GM19240 (cell line): ENCODE data around the gene KNSTRN.

Experiments used
- DNase-seq: peaks from one replicate; pipeline ENCODE4 v3.0.0; 2011; ENCODE audit warnings: low spot score; ENCODE audit not compliant: insufficient read length

The KNSTRN gene

DNA sequence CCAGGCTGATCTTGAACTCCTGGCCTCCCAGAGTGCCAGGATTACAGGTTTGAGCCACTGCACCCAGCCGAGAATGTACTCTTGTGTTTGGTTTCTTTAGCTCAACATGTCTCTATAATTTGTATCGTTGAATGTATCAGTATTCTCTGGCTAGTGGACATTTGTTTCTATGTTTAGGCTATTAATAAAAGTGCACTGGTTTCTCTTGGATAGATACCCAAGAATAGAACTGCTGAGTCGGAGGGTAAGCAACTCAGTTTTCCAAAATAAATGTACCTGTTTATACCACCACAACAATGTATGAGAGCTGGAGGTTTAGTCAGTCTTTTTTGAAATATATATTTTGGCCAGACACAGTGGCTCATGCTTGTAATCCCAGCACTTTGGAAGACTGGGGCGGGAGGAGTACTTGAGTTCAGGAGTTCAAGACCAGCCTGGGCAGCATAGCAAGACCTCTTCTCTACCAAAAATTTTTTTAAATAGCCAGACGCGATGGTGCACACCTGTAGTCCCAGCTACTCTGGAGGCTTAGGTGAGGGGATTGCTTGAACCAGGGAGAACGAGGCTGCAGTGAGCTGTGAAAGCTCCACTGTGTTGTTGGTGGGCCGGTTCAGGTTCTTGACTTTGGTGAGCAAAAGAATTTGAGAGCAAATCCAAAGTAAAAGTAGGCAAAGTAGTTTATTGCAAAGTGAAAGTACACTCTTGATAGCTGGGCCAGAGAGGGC, 15.3 kb downstream of the KNSTRN start:
- DNase-seq = no peak

DNA sequence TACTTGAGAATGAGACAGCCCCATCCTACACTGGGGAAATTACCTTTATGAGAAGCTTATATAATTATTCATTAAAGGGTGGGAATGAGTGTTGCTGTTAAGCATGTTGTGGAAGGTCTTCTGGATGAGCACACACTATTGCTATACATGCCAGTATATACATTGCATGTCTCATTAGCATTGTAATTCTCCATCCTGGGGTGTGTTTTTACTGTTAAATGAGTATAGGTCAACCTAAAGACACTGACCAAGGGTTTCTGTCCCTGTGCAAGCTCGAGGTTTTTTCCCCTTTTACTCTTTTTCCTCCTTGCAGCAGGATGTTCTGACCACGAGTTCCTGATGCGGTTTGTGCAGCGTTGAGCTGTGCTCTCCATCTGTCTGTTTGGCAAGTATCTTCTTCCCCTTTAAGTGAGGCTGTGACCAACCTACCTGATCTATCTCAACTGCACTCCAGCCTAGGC, 15.9 kb downstream of the KNSTRN start:
- no peak for DNase-seq

DNA sequence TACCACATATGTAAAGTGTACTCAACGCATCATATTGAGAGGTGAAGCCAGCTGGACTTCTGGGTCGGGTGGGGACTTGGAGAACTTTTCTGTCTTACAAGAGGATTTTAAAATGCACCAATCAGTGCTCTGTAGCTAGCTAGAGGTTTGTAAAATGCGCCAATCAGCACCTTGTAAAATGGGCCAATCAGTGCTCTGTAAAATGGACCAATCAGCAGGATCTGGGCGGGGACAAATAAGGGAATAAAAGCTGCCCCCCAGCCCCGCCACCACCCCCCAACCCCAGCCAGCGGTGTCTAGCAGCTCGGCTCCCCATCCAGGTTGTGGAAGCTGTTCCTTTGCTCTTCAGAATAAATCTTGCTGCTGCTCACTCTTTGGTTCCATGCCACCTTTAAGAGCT, 16.8 kb downstream of the KNSTRN start:
- no peak for DNase-seq

DNA sequence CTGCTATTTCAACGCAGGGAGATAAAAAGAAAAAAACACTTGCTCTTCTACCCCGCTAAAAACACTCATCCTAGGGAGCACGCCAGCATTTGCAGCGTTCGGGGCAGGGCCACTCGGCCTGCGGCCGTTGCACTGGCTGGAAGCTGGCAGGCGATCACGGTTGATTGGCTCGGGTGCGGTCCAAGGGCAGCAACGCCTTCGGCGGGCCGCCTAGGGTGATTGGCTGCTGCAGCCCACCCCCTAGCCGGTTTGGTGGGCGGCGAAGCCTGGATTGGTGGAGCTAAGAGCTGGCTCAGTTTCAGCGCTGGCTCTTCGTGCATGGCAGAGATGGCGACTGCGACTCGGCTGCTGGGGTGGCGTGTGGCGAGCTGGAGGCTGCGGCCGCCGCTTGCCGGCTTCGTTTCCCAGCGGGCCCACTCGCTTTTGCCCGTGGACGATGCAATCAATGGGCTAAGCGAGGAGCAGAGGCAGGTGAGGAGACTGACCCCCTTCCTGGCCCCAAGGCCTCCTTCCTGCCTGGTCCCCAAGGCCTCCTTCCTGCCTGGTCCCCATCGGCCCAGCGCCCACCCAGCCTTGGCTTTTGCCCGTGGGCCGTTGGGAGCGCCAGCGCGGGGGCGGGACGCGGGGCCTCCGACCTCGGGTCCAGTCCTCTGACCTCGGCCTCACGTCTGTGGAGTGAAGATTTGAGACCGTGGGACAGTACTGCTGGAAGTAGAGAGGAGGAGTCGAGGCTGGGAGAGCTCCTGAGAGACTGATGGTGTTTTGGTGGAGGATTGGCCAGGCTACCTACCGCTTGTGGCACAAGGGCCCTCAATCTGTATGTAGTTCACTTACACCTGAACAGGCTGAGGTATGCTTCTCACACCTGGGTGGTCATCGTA, 23.2 kb downstream of the KNSTRN start, which contains the start of gene IVD:
IVD (plus strand) TSS at position 295 of the 881 bp plus-strand sequence; CDS start at position 328, 33 bp downstream.
- peak; percentile 91 for DNase-seq

DNA sequence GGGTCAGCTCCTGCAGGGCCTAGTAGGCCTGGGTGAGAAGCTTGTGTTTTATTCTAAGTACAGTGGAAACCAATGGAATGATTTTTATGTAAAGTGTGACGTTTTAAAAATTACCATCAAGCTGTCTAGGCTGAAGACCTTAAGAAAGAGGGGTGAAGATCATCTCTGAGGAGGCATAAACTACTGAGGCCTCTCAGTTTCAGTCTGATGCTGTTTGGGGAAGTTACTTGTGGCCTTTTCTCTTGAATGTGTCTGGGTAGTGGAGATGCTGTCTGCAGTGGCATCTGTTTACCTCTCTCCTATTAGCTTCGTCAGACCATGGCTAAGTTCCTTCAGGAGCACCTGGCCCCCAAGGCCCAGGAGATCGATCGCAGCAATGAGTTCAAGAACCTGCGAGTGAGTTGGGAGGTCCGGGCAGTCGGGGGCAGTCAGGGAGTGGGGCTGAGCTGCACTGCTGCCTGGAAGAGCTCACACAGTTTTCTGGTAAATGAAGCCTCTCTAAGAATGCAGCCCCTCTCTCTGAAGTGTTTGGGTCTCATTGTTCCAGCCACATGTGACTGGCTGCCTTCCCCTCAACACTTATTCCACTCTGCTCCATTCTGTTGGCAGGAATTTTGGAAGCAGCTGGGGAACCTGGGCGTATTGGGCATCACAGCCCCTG, 24.9 kb downstream of the KNSTRN start:
- peak; percentile 67 for DNase-seq

DNA sequence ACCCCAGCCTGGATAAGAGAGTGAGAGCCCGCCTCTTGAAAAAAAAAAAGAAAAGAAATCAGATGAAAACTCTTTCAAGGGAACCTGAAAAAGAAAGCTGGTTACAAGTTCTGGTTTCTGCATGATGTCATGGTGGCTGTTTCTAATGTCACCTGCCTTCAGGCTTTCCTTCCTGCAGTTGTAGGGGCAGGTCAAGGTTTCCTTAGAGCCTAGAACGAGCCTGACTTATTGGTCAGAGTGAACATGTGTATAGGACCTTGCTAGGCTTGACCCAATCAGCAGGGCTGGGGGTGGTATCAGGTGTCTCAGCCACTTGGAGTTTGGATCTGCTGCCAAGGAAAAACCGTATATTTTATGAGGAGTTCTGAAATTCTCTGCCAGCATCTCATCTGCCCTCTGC, 26.8 kb downstream of the KNSTRN start:
- peak; percentile 84 for DNase-seq

DNA sequence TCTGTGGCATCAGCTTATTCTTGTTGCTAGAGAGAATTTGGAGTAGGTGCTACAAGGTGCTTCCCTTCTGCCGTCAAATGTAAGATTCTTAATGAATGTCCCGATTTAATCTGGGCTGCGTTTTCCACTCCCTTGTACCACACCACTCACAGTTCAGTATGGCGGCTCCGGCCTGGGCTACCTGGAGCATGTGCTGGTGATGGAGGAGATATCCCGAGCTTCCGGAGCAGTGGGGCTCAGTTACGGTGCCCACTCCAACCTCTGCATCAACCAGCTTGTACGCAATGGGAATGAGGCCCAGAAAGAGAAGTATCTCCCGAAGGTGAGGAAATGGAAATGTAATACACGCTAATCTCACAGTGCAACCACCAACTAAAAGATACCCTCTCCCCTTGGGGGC, 28.0 kb downstream of the KNSTRN start:
- DNase-seq = no peak

DNA sequence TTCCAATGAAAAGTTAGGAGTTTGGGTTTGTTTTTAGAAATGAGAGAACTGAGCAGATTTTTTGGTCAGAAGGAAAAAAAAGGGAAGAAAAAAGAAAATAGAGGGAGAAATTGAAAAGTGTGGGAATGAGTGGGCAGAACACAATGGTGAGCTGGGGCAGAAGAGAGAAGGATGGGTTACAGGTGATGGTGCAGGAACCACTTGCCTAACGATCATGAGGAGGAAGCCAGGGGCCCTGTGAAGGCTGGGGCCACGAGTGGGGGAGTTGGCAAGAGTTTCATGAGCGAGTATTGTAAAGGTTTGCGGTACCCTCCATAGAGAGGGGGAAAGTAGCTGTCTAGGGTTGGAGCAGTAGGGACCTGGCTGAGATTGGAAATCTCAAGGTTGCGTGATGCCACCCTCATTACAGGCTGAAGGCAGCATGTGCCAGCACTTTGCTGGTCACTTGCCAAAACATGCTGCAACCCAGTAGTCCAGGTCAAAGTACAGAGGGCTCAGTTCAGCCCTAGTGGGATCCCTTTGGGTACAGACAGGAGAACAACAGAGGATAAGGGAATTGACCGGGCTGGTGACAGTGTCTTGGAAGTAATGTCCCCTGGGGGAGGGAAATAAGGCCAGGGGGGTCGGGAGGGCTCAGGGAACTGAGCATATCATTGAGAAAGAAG, 29.7 kb downstream of the KNSTRN start:
- no peak for DNase-seq

DNA sequence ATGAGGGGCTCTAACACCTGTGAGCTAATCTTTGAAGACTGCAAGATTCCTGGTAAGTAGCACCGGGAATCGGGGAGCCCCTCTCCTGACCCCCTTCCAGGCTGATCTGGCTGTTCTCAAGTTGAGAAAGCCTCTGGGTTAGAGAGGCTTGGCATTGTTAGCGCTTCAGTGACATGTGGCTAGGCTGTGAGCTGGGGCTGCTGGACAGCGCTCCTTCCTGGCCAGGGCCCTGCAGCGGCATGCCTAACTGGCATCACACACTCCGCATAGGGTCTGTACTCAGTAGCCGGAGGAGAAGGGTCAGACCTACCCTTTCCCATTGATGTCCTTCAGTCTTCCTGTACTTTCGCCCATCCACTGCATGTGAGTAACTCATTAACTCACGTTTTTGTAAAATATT, 30.5 kb downstream of the KNSTRN start:
- no peak for DNase-seq

DNA sequence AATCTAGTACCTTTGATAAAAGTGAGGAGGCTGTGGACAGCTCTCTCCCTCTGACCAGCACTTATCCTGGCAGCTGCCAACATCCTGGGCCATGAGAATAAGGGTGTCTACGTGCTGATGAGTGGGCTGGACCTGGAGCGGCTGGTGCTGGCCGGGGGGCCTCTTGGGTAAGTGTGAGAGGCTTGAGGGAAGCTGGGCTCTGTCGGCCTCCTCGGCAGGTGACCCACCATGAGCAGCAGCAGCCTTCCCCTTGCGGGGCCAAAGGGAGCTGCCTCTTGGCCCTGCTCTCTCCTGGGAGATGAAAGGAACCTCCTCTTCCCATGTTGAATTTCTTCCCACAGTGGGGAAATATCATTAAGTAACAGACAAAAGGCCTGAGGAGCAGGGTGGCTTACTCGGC, 32.3 kb downstream of the KNSTRN start:
- no peak for DNase-seq

DNA sequence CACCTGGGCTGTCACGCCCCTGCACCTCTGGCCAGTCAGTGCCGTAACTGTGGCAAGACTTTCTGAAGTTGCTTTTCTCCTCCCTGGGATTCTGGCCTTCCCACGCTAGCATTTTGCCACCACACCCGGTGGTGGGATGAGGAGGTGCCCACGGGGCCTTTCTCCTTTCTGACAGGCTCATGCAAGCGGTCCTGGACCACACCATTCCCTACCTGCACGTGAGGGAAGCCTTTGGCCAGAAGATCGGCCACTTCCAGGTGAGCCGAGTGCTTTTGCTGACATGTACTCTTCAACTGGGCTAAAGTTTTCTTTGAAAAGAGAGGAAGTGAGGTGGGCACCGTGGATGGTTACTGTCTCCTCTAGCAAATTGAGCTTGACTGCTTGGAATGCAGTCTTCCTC, 32.7 kb downstream of the KNSTRN start:
- DNase-seq = no peak

DNA sequence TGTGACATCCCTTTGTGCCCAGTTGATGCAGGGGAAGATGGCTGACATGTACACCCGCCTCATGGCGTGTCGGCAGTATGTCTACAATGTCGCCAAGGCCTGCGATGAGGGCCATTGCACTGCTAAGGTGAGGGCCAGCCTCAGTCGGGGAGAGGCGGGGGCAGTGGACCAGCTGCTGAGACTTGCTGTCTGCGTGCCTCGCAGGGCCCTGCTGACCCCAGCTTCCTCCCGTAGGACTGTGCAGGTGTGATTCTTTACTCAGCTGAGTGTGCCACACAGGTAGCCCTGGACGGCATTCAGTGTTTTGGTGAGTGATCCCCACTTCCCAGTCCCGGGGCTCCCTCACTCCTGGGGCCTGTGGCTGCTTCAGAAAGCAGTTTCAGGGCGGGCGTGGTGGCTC, 33.5 kb downstream of the KNSTRN start:
- DNase-seq = no peak

DNA sequence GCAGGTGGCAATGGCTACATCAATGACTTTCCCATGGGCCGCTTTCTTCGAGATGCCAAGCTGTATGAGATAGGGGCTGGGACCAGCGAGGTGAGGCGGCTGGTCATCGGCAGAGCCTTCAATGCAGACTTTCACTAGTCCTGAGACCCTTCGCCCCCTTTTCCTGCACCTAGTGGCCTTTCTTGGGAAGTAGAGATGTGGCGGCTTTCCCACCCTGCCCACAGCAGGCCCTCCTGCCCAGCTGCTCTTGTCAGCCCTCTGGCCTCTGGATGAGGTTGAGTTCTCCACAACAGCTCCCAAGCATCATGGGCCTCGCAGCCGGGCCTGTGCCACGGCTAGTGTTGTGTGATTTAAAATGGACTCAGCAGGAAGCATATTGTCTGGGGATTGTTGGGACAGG, 35.6 kb downstream of the KNSTRN start:
- no peak for DNase-seq

DNA sequence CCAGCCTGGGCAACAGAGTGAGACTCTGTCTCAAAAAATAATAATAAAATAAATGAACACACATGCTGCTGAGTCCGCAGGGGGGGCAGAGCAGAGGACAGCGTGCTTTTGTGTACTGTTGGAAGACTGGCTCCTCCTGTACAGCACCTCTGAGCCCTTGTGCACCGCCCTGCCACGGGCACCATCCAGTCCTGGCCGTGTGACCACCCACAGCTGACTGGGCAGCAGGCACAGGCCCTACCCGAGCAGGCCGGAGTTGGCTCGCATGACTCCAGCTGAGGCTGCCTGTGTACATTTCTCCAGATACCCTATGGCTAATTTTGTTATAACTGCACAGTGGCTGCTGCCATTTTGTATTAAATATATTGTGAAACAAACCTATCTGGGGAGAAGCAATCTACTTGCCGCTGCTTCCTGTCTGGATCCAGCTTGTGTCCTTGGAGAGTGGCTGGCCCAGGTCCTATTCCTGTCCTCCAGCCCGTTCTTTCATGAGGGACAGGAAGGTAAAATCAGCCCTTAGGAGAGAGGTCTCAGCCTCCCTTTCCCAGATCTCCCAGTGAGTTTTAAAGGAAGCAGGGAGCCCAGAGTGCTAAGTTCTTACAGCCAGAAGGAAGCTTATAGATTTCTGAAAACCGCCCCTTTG, 37.7 kb downstream of the KNSTRN start:
- DNase-seq = no peak

DNA sequence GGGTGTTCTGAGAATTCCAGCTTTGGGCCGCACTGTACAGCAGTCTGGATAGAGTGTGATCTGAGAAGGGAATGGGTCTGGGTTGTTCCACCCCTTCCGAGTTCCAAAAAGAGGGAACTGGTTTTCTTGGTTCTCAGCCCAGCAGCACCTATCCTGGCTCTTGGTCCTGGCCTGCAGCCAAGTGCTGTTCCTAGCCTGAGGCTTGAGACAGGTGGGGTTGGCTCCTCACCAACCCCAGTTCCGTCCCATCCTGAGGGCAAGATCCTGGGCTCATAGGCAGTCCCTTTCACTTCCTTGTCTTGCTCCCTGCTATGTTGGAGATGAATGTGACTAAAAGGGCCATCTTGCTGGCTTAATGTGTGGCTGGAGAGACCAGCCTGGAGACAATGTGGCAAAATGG, 38.3 kb downstream of the KNSTRN start:
- no peak for DNase-seq

DNA sequence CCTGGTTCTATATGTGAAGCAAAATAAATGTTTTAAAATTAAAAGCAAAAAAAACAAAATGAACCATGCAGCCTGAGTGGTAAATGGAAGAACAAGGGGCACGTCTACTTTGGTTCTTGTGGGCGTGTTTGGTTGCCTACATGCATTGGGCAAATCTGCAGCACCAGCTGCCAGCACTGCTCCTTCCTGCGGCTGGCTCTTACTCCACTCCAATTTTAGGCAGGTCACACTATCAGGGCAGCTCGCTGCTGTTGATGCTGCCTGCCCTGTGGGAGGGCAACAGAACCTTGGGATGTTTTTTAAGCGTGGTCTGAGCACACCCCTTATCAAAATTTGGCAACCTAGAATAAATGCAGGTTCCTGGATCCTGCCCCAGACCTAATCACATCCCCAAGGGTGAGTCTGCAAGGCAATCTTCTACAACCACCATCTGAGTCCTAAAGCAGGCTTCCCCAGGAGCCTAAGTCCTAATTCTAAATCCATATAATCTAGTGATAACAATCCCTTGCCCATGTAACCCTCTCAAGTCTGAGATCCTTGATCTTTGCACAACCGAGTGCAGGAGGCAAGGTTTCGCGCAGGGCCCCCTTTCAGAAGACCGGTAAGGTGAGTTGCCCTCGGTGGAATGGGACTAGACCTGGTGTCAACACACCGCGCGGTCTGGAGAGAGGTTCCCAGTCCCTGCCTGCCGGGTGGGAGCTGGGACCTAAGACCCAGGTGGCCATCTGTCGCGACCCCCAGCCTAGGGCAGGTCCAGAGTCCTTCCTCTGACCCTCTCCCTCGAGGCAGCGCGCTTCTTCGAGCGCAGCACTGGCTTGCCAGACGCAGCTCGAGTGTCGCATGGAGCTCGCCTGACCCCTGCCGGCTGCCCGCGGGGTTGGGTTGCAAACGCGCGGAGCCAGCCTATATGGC, 39.0 kb downstream of the KNSTRN start:
- peak; percentile 90 for DNase-seq

DNA sequence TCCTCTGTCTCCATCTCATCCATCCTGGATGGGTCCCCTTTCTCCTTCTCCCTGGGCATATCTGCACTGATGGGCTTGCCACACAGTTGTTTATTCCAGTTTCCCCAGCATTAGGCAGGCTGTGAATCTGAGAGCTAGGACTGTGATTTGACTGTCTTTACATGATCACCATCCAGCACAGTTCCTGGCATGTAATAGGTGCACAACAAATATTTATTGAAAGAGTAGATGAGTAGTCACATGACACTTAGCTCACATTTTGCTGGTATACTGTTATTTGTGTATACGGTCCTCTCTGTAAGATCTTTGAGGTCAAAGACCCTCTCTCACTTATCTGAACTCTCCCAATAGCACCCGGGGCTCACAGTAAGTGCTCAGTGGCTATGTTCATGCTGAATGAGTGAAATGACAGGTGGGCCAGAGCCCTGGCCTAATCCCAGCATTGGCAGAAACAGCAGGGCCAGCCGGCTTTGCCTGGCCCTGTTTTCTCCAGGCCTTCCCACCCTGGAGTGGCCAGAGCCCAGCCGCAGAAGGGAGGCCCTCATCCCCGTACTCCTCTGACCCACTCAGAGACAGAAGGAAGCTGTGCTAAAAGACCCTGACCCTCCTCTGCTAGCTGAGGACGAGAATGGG, 42.1 kb downstream of the KNSTRN start:
- no peak for DNase-seq

DNA sequence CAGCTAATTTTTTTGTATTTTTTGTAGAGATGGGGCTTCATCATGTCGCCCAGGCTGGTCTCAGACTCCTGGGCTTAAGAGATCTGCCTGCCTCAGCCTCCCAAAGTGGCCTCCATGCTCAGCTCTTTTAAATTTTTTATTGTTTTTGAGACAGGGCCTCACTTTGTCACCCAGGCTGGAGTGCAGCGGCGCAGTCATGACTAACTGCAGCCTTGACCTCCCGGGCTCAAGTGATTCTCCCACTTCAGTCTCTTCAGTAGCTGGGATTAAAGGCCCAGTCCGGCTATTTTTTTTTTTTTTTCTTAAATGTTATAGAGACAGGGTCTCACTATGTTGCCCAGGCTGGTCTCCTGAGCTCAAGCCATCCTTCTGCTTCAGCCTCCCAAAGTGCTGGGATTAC, 43.2 kb downstream of the KNSTRN start:
- DNase-seq = no peak

DNA sequence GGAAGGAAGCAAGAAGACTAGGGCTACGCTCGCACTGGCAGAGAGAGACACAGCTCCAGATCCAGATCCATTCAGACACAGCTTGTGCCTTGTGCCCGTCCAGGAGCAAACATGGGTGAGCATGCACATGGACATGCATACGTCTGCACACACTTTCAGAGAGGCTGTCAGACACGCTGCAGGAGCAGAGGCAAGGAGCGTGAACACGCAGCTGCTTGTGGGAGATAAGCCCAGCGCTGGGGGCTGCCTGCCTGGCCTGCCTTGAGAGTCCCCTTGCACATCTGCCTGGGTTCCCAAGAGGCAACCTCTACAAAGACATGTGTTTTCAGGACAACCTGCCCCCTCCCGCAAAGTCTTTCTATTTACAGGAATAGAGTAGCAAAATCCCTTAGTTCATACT, 44.7 kb downstream of the KNSTRN start:
- no peak for DNase-seq
